Measurements from ENCODE around the gene POLR2E. TPM values are rescaled to one million over a fixed set of nuclear protein-coding genes. Genes with fewer than 3 reads are reported as not detected.
A peak's percentile ranks its signal among the peaks of the same experiment; 100 is the strongest.

The POLR2E gene
- total RNA-seq, 2 experiments from 2014 or later = 45.8 to 49.0 TPM

DNA sequence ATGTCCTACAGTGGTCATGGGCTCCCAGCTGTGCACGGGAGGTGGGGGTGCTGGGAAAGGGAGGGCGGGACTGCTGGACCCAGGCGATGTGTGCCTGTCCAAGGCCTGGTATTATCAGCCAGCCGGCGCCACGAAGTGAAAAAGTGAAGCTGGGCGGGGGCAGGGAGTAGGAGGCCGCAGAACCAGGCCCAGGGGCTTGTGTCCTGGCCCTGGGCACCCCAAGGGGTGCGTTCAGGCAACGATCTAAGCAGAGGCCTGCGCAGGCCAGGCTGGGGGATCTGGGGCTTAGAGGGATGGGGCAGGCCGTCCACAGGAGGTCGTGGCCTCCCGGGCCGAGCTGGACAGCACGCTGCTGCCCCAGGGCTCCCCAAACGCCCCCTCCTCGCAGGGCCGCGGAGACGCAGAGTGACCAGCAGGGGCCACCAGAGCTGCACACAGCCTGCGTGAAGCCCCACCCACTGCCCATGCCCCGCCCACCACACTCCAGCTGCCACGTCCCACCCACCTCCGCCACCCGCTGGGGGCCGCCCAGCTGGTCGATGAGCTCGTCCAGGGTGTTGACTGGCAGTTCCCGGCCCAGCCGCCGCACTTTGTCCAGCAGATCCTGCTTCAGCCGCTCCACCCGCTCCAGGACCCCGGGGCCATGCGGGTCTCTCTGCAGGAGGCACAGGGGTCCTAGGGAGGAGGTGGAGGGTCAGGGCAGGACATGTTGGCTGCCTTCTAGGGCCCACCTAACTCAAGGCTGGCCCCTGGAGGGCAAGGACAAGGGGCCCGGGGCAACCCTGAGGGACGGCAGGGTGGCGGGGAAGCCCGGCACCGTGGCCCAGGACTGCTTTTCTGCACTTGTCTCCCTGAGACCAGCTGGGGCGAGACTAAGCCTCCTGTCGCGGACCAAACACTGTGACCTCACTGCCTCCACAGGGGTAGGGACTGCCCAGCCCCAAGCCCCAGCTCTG, 18.1 kb upstream of the POLR2E start:
- Histone ChIP-seq H3K27ac (ENCODE audit: low read depth in 1 of 2, low read length in 2 of 2) (peak overlapping the region; percentile 21 to 22), H3K36me3 (ENCODE audit: insufficient read depth, low read length) (peaks cover 79% of the 10 kb centered on the region), H3K27me3 (ENCODE audit: control insufficient read depth in 1 of 2, insufficient read depth in 2 of 2, low read length in 2 of 2) (no peaks in the 10 kb centered on the region), H3K4me3 (ENCODE audit: low read length) (no peak overlapping the region), H3K9me3 (ENCODE audit: control insufficient read depth in 1 of 2, insufficient read depth in 1 of 2, low read length in 2 of 2) (peaks cover 0 to 4% of the 10 kb centered on the region in 2 experiments), H3K4me1 (ENCODE audit: insufficient read depth, low read length) (peaks cover 16% of the 10 kb centered on the region)
- POLR2A ChIA-PET = interaction anchor here (0.6 to 1.9 kb wide), 13 partner anchors 8 to 156 kb away, joined by 3 to 14 read pairs (median 4); partner anchors contain the start of genes ABCA7, ARHGAP45, CIRBP and SBNO2
- Mint-ChIP-seq H3K36me3 (ENCODE audit: low read depth) (peaks cover 11% of the 10 kb centered on the region), H3K9me3 (no peaks in the 10 kb centered on the region), H3K4me3 (no peak overlapping the region), H3K4me1 (ENCODE audit: low read depth) (no peaks in the 10 kb centered on the region), H3K27ac (peak overlapping the region; percentile 30), H3K27me3 (no peaks in the 10 kb centered on the region)
- TF ChIP-seq CTCF (IDR thresholded peaks at IDR 0.05) = peak; percentile 85
- CTCF ChIA-PET = interaction anchor here (0.6 to 2.4 kb wide), 23 partner anchors 10 to 154 kb away, joined by 3 to 48 read pairs (median 5); no protein-coding TSS in a partner anchor
- peak; percentile 87 for ATAC-seq (ENCODE audit: poor library complexity)
- DNase-seq = peak; percentile 73 to 94 (median 80)
- intact Hi-C loops (cut with DNase I, micrococcal nuclease) = loop anchor here (1.0 to 5.0 kb wide), 2 partner anchors 79 to 127 kb away; no protein-coding TSS in a partner anchor

DNA sequence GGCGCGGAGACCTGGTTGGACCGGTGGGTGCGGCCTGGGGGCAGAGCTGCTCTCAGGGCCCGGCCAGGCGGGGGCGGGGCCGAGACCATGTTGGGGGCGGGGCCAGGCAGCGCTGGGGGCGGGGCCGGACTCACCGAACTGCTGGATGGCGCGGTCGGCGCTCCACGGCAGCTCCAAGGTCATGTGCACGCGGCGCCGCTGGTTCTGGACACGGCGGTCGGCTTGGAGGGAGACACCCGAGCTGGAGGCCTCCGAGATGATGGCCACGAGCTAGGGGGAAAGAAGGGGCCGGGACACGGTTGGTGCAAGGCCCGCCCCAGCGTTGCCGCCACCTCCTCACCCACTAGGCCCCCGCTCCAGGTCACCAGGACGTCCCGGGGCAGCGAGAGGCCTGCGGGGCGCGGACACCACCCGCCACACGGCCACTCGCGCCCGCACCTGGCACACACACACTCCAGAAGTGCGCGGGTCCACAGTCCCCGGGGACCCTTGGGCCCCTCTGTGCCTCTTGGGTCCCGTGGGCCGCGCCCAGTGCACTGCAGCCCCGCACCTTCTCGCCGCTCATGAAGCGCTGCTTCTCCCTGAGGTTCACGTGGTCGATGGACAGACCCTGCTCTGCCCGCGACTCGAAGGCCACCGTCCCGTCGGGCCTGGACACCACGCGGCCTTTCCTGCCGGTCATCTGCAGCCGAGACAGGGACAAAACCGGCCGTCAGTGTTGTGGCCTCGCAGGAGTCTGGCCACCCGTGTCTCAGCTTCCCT, 17.3 kb upstream of the POLR2E start:
- no peak overlapping the region for H3K4me3 Mint-ChIP-seq
- no peak for TF ChIP-seq CTCF (IDR thresholded peaks at IDR 0.05)
- peaks cover 73% of the 10 kb centered on the region for H3K36me3 ChIP-seq (ENCODE audit: insufficient read depth, low read length)
- no peaks in the 10 kb centered on the region for H3K27me3 Mint-ChIP-seq
- H3K27ac ChIP-seq (ENCODE audit: low read depth in 1 of 2, low read length in 2 of 2) = peak overlapping the region in 1 of 2 donors; percentile 21
- no peak overlapping the region for H3K4me3 ChIP-seq (ENCODE audit: low read length)
- ATAC-seq (ENCODE audit: poor library complexity) = no peak
- POLR2A ChIA-PET = interaction anchor here (0.6 to 1.9 kb wide), 7 partner anchors 8 to 111 kb away, joined by 3 to 14 read pairs (median 4); no protein-coding TSS in a partner anchor
- no peaks in the 10 kb centered on the region for H3K9me3 Mint-ChIP-seq
- peaks cover 16% of the 10 kb centered on the region for H3K4me1 ChIP-seq (ENCODE audit: insufficient read depth, low read length)
- CTCF ChIA-PET = interaction anchor here (1.1 to 2.4 kb wide), 13 partner anchors 11 to 132 kb away, joined by 3 to 48 read pairs (median 7); no protein-coding TSS in a partner anchor
- peaks cover 0 to 4% of the 10 kb centered on the region in 2 experiments for H3K9me3 ChIP-seq (ENCODE audit: control insufficient read depth in 1 of 2, insufficient read depth in 1 of 2, low read length in 2 of 2)
- H3K27ac Mint-ChIP-seq = no peak overlapping the region
- peaks cover 7% of the 10 kb centered on the region for H3K36me3 Mint-ChIP-seq (ENCODE audit: low read depth)
- DNase-seq = peak in 2 of 14 experiments; percentile 11 to 59
- H3K4me1 Mint-ChIP-seq (ENCODE audit: low read depth) = no peaks in the 10 kb centered on the region
- intact Hi-C loops (cut with DNase I, micrococcal nuclease) = loop anchor here (1.0 to 5.0 kb wide), 2 partner anchors 80 to 128 kb away; no protein-coding TSS in a partner anchor
- no peaks in the 10 kb centered on the region for H3K27me3 ChIP-seq (ENCODE audit: control insufficient read depth in 1 of 2, insufficient read depth in 2 of 2, low read length in 2 of 2)

Measured in CD4-positive, alpha-beta T cell (primary cell).